Germinal center (tissue), 1 donor: ENCODE data around the gene SPEM2.

Experiments
- DNase-seq: peaks from one replicate; pipeline ENCODE4 v3.0.0; 2012; ENCODE audit warnings: mixed read lengths, low spot score

Gene SPEM2

GRCh38 chr17:7425316-7425715 is at the start of gene SPEM2:
SPEM2 (plus strand) TSS chr17:7425616; CDS start chr17:7425689, 73 bp downstream.
- DNase-seq = no peak

DNA sequence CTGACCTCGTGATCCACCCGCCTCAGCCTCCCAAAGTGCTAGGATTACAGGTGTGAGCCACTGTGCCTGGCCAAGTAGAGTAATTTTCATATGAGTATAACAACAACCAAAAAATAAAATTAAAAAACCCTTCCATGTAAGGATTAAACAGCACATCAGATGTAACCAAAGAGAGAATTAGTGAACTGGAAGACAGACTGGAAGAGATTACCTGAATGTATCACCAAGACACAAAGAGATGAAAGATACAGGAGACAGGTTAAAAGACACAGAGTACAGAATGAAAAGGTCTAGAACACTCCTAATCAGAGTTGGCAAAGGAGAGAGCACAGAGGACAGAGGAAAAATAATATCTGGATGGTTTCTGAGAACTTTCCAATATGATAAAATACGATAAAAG is 46.3 kb upstream of the SPEM2 start:
- DNase-seq = no peak

DNA sequence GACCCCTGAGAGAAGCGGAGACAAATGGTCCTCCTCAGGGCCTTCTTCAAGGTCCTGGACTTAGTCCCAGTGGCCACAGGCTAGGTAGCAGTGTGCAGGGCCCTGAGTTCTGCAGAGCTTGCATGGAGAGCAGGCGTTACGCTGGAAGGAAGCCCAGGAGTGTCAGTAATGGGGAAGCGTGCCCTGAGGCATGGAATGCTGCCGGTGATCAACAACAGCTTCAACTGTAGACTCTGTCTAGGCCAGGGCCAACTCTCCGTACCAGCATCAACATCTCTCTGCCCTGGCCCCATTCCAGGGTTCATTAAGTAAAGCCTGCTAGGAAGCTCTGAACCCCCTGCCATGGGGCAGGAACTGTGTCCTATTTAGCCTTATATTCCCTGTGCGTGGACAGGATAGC is 45.1 kb upstream of the SPEM2 start:
- DNase-seq = no peak

GRCh38 chr17:7380855-7381683 is 44.3 kb upstream of the SPEM2 start, which contains the start of gene TNK1:
TNK1 (plus strand) TSS chr17:7381089; CDS start chr17:7382927, 1,838 bp downstream.
- DNase-seq = no peak

DNA sequence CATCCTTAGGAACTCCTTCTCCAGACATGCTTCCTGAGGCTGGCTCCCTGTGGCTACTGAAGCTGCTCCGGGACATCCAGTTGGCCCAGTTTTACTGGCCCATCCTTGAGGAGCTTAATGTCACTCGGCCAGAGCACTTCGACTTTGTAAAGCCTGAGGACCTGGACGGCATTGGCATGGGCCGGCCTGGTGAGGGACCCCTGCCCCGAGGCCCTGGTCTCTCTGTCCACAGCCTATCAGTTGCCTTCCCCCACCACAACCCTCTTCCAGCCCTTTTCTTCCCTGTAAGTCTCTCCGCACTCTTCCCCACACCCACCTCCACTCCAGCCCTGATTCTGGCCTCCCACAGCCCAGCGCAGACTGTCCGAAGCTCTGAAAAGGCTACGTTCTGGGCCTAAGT is 42.5 kb upstream of the SPEM2 start:
- DNase-seq = no peak

- DNase-seq = no peak
These were observed 42.1 kb upstream of the SPEM2 start for GRCh38 chr17:7383371-7383741.

- DNase-seq = peak; percentile 92
These were observed 41.5 kb upstream of the SPEM2 start for GRCh38 chr17:7383742-7384488.

- no peak for DNase-seq
These were observed 40.8 kb upstream of the SPEM2 start for GRCh38 chr17:7384489-7385081.

DNA sequence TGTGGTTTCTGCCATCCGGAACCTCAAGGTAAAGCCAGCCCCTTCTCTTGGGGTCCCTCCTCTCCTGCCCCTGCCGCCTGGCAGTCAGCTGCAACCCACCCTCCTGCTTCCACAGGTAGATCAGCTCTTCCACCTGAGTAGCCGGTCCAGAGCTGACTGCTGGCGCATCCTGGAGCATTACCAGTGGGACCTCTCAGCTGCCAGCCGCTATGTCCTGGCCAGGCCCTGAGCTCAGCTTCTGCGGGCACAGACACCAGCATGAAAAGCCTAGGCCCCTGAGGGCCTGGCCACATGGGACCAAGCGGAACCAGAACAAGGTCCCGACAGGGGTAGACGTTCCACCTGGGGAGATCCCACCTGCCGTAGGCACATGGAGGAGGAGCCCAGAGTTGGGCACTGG is 36.6 kb upstream of the SPEM2 start:
- DNase-seq = no peak

DNA sequence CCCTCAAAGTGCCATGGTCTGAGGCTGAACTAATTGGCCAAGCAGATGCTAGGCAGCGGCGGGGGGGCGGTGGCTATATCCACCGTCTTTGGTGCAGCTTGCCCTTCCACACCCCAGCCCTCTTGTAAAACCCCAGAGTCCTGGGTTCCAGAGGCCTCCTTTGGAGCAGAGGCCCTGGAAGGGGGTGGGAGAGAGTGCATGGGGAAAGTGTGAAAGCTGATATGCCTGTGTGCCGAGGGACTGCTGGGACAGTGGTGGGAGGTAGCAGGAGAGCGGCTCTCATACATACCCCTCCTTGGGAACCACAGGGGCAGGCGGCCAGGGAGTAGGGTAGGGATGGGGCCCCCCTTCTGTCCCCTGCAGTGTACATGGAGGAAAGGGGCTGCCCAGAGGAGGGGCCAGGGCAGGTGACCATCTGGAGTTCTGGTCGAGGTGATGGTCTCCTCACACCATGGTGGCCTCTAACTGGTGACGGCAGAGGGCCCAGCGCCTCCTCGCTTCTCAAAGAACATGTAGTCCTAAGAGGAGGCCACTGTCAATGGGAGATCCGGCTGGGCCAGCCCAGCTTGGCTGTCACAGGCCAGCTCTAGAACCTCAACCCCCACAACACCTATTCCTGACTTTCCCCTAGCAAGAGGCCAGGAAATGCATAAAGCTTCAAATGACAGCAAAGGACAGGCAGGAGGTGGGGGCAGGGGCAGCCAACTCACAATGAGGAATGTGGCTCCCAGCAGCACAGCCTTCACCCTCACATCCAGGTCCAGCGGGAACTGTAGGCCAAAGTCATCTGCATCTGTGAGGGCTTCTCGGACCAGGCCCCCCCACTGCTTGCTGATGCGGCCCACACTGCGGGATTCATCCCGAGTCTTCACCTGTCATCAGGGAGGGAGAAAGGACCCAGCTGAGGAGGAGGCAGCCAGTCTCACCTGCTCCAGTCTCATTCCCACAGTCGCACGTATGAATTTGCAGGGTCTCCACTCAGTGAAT is 35.2 kb upstream of the SPEM2 start:
- DNase-seq = no peak

- DNase-seq = no peak
These were observed 34.1 kb upstream of the SPEM2 start for GRCh38 chr17:7391307-7391706.

- DNase-seq = no peak
These were observed 32.5 kb upstream of the SPEM2 start for GRCh38 chr17:7392696-7393612.

DNA sequence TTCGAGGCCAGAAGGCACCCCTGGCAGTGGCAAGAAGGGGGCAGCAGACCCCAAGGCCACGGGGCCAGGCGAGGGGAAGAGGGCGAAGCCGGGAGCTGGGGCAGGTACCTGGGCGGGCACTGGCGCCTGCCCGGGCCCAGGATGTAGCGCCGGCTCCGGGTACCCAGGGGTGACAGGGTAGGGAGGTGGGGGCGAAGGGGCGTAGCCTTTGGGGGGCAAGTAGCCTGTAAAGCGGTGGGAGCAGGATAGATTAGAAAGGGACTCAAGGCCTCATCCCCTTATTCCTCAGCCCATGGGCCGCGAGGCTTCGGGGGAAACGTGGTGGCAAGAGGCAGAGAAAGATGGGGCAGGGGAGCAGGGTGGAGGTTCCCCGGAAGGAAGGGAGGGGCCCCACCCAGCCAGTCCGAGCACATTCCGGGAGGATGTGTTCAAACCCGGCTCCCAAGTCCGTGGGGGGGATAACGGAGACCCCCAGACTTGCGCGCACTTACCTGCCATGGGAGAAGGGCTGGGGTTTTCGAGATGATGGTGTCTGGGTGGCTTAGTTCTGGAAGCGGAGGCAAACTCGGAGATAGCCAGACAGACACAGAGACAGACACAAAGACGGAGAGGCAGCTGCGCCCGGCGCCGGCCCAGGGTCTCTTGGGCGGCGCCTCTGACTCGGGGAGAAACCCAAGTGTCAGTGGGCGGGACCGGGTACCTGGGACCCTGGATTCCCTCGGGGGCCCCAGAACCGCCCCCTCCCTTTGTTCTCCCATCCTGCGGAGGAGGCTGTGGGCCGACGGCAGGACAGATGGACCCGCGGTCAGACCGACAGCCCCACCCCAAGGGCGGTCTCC is 31.6 kb upstream of the SPEM2 start:
- DNase-seq = peak; percentile 49

- peak; percentile 94 for DNase-seq
These were observed 30.8 kb upstream of the SPEM2 start, which contains the start of gene PLSCR3 for GRCh38 chr17:7394452-7395191. PLSCR3 (minus strand) TSS chr17:7394525; CDS start chr17:7394110, 415 bp downstream.

- DNase-seq = no peak
These were observed 29.3 kb upstream of the SPEM2 start for GRCh38 chr17:7396147-7396546.

GRCh38 chr17:7398612-7399011 is 26.8 kb upstream of the SPEM2 start:
- no peak for DNase-seq

GRCh38 chr17:7403043-7403726 is 22.2 kb upstream of the SPEM2 start:
- DNase-seq = peak; percentile 34

- DNase-seq = no peak
These were observed 21.8 kb upstream of the SPEM2 start for GRCh38 chr17:7403727-7403976.
